Right lobe of liver (tissue), 6 donors: ENCODE measurements around the gene UBE4B. TPM values are rescaled to one million over a fixed set of nuclear protein-coding genes. Genes with fewer than 3 reads are reported as not detected.

Source experiments
- ATAC-seq, 4 donors: fragments of 200-7000 bp; cut with Tn5 transposase; one replicate each; pipeline ENCODE4 v1.9.1; 2020; ENCODE audit warnings: mild to moderate bottlenecking in 4 of 4, moderate library complexity in 4 of 4
- DNase-seq, 3 donors: peaks; one replicate each; pipeline ENCODE4 v3.0.0-alpha.2; 2020
- H3K27ac ChIP-seq, 3 donors: fragments of 200-600 bp; one replicate each; pipeline ENCODE4 v1.8.0; 2022
- H3K27me3 ChIP-seq, 2 donors: fragments of 200-600 bp; one replicate each; pipeline ENCODE4 v1.8.0; 2022
- H3K36me3 ChIP-seq, 4 donors: fragments of 200-600 bp; sonication (generic) in 1 of 4; one replicate each; pipeline versions ENCODE4 v1.5.1 to v1.8.0; 2017 to 2022; ENCODE audit warnings: control low read depth in 1 of 4
- H3K4me1 ChIP-seq, 4 donors: fragments of 200-600 bp; sonication (generic) in 1 of 4; one replicate each; pipeline versions ENCODE4 v1.5.1 to v1.8.0; 2017 to 2022; ENCODE audit warnings: control low read depth in 1 of 4
- H3K4me3 ChIP-seq, 3 donors: fragments of 200-600 bp; one replicate each; pipeline ENCODE4 v1.8.0; 2022
- H3K9me3 ChIP-seq, 4 donors: fragments of 200-600 bp; sonication (generic) in 1 of 4; one replicate each; pipeline versions ENCODE4 v1.5.1 to v1.8.0; 2017 to 2022; ENCODE audit warnings: control low read depth in 1 of 4
- CTCF ChIP-seq, 4 donors: fragments of 200-600 bp in 3 of 4; fragments of 450-650 bp in 1 of 4; IDR thresholded peaks; one replicate each; pipeline versions ENCODE4 v1.5.1 to v1.8.0; 2016 to 2022; ENCODE audit warnings: antibody characterized with exemption in 4 of 4, mild to moderate bottlenecking in 2 of 4
- POLR2A ChIP-seq: fragments of 450-650 bp; IDR thresholded peaks from one replicate; pipeline ENCODE4 v1.6.1; 2017; ENCODE audit warnings: antibody characterized with exemption, mild to moderate bottlenecking
- WGBS: methylation state at CpG from one replicate; pipeline ENCODE4 v1.1.6; 2018; ENCODE audit warnings: low coverage, low lambda C conversion rate; ENCODE audit not compliant: insufficient coverage; ENCODE audit errors: missing lambda C conversion rate; 5-methylcytosine and 5-hydroxymethylcytosine counted together
- intact Hi-C, 2 donors: fragments of 100-400 bp; cut with DNase I; formaldehyde crosslinking; loops; one replicate each; pipeline versions ENCODE4 v1.11.2 to v1.14.1; 2022
- total RNA-seq, 6 experiments: library from RNA; depleted of rRNA in 2 of 6; stranded (reverse); fragments of >200 nt in 2 of 6; fragmentation: NEBNext Ultra II Directional in 3 of 6; extraction: Animal tissue kit (Norgen Biotek cat#: 25700) in 3 of 6; gene quantifications; one replicate each; pipeline versions ENCODE4 v1.1.0 to v1.2.4, GENCODE V29; 2016 to 2023
- donor health status: DM: no; HTN: yes; CAD: no.
- donor health status: DM: no; HTN: no; CAD: no.
- donor health status: DM: no; HTN: no; CAD: no.
- donor health status: DM: no; HTN: yes; CAD: no.
- donor health status: DM: no; HTN: yes; CAD: no.

UBE4B gene
- total RNA-seq, 6 experiments from 2014 or later, result 11.4 to 27.9 (median 22.6) TPM

- no peak for DNase-seq
- Histone ChIP-seq H3K9me3 (no peaks in the 10 kb centered on the region), H3K4me3 (no peak overlapping the region), H3K36me3 (peaks cover 0 to 68% (median 25%) of the 10 kb centered on the region in 4 donors), H3K27ac (no peak overlapping the region), H3K27me3 (no peaks in the 10 kb centered on the region), H3K4me1 (no peaks in the 10 kb centered on the region)
- 97% methylated on average over 6 of the region's 6 CpGs for WGBS
- no peak for ATAC-seq
- TF ChIP-seq POLR2A (no peak), CTCF (IDR thresholded peaks at IDR 0.05) (no peak)
- intact Hi-C loops, result loop anchor here in 1 of 2 donors (5.0 kb wide), 1 partner anchor 235 kb away; no protein-coding TSS in a partner anchor
These were observed 99.6 kb downstream of the UBE4B start for GRCh38 chr1:10132316-10132715.

- H3K27ac ChIP-seq, result no peak overlapping the region
- WGBS, result 89% methylated on average over 9 of the region's 10 CpGs
- TF ChIP-seq POLR2A (no peak), CTCF (IDR thresholded peaks at IDR 0.05) (no peak)
- H3K4me1 ChIP-seq, result no peaks in the 10 kb centered on the region
- peaks cover 0 to 73% (median 25%) of the 10 kb centered on the region in 4 donors for H3K36me3 ChIP-seq
- H3K9me3 ChIP-seq, result no peaks in the 10 kb centered on the region
- intact Hi-C loops, result loop anchor here in 1 of 2 donors (5.0 kb wide), 1 partner anchor 234 kb away; no protein-coding TSS in a partner anchor
- H3K4me3 ChIP-seq, result no peak overlapping the region
- ATAC-seq, result no peak
- no peaks in the 10 kb centered on the region for H3K27me3 ChIP-seq
- DNase-seq, result no peak
These were observed 100.1 kb downstream of the UBE4B start for GRCh38 chr1:10132852-10133251.

GRCh38 chr1:10140981-10141380, 108.2 kb downstream of the UBE4B start:
- TF ChIP-seq CTCF (IDR thresholded peaks at IDR 0.05), result no peak
- no peak for TF ChIP-seq POLR2A
- Histone ChIP-seq H3K27ac (no peak overlapping the region), H3K27me3 (no peaks in the 10 kb centered on the region), H3K4me1 (no peaks in the 10 kb centered on the region), H3K4me3 (no peak overlapping the region), H3K36me3 (peaks cover 0 to 50% (median 6%) of the 10 kb centered on the region in 4 donors), H3K9me3 (no peaks in the 10 kb centered on the region)
- no peak for DNase-seq
- intact Hi-C loops, result no loop called here
- ATAC-seq, result no peak
- 100% methylated on average over 2 of the region's 3 CpGs for WGBS

GRCh38 chr1:10143961-10144485, 111.3 kb downstream of the UBE4B start:
- Histone ChIP-seq H3K4me1 (no peaks in the 10 kb centered on the region), H3K27me3 (no peaks in the 10 kb centered on the region), H3K4me3 (no peak overlapping the region), H3K9me3 (no peaks in the 10 kb centered on the region), H3K27ac (no peak overlapping the region), H3K36me3 (peaks cover 0 to 36% (median 4%) of the 10 kb centered on the region in 4 donors)
- TF ChIP-seq CTCF (IDR thresholded peaks at IDR 0.05) (no peak), POLR2A (no peak)
- DNase-seq (no peak), ATAC-seq (no peak)
- intact Hi-C loops, result no loop called here
- WGBS, result 95% methylated on average over 7 of the region's 7 CpGs

GRCh38 chr1:10146391-10146790, 113.6 kb downstream of the UBE4B start:
- 92% methylated on average over 4 of the region's 8 CpGs for WGBS
- no peak for TF ChIP-seq CTCF (IDR thresholded peaks at IDR 0.05)
- TF ChIP-seq POLR2A, result no peak
- DNase-seq (no peak), ATAC-seq (no peak)
- Histone ChIP-seq H3K9me3 (no peaks in the 10 kb centered on the region), H3K4me3 (no peak overlapping the region), H3K36me3 (peaks cover 0 to 34% (median 2%) of the 10 kb centered on the region in 4 donors), H3K4me1 (no peaks in the 10 kb centered on the region), H3K27ac (no peak overlapping the region), H3K27me3 (no peaks in the 10 kb centered on the region)
- intact Hi-C loops, result no loop called here
